ENCODE results near the gene REEP6.

- TF ChIP-seq YY1 (IDR thresholded peaks at IDR 0.05; ENCODE audit: low read depth) (no peak), REST (IDR thresholded peaks at IDR 0.05; ENCODE audit: low read depth, low read length) (peak; percentile 58; the same call in 1 of the 2 replicates), EP300 (IDR thresholded peaks at IDR 0.05; ENCODE audit: borderline replicate concordance in 1 of 2, low read depth in 1 of 2, low read length in 1 of 2) (0 out of 4 replicates have a peak, but pooled peaks of 1 of the 2 experiments have one; percentile 7), CTCF (IDR thresholded peaks at IDR 0.05) (peak; percentile 83), POLR2AphosphoS5 (IDR thresholded peaks at IDR 0.05; ENCODE audit: low read depth, low read length) (no peak), ELF1 (IDR thresholded peaks at IDR 0.05) (no peak), GABPA (IDR thresholded peaks at IDR 0.05; ENCODE audit: low read depth) (no peak), RAD21 (IDR thresholded peaks at IDR 0.05; ENCODE audit: low read length) (peak; percentile 56), NRF1 (IDR thresholded peaks at IDR 0.05; ENCODE audit: low read depth, low read length) (peak; percentile 62), USF2 (IDR thresholded peaks at IDR 0.05; ENCODE audit: borderline replicate concordance, low read depth, low read length) (no peak), CHD2 (IDR thresholded peaks at IDR 0.05; ENCODE audit: low read length, partially characterized antibody) (peak; percentile 21)
- TF ChIP-seq, protein P1, sequence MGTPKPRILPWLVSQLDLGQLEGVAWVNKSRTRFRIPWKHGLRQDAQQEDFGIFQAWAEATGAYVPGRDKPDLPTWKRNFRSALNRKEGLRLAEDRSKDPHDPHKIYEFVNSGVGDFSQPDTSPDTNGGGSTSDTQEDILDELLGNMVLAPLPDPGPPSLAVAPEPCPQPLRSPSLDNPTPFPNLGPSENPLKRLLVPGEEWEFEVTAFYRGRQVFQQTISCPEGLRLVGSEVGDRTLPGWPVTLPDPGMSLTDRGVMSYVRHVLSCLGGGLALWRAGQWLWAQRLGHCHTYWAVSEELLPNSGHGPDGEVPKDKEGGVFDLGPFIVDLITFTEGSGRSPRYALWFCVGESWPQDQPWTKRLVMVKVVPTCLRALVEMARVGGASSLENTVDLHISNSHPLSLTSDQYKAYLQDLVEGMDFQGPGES (IDR thresholded peaks at IDR 0.05; ENCODE audit: low read depth, low read length), result no peak
Observed at GRCh38 chr19:1445185-1445931, 45.6 kb upstream of the REEP6 start.

Measured in SK-N-SH (cell line).